Measurements from ENCODE around the gene BROX. TPM values are rescaled to one million over a fixed set of nuclear protein-coding genes. Genes with fewer than 3 reads are reported as not detected.

BROX gene
- total and polyA plus RNA-seq, 4 donors: 6.0 to 28.3 (median 14.4) TPM

- Histone ChIP-seq H3K4me3 (ENCODE audit: low read depth in 1 of 3, low read length in 3 of 3) (no peak overlapping the region), H3K27ac (ENCODE audit: low read depth in 1 of 2, low read length in 2 of 2) (no peak overlapping the region), H3K27me3 (ENCODE audit: control insufficient read depth in 4 of 4, insufficient read depth in 4 of 4, low read length in 3 of 4) (no peaks in the 10 kb centered on the region), H3K9ac (ENCODE audit: low read depth in 1 of 2, low read length in 2 of 2) (no peak overlapping the region), H3K9me3 (ENCODE audit: control insufficient read depth in 4 of 4, low read length in 3 of 4) (no peaks in the 10 kb centered on the region), H3K36me3 (ENCODE audit: control insufficient read depth in 4 of 4, insufficient read depth in 3 of 4, low read depth in 1 of 4, low read length in 3 of 4) (peaks cover 5 to 82% (median 63%) of the 10 kb centered on the region in 4 donors), H3K4me1 (ENCODE audit: control insufficient read depth in 4 of 4, insufficient read depth in 4 of 4, low read length in 3 of 4) (no peaks in the 10 kb centered on the region)
- no peak for DNase-seq (ENCODE audit: low spot score)
- TF ChIP-seq TAF1 (conservative IDR thresholded peaks at IDR 0.05) (no peak), EGR1 (IDR thresholded peaks at IDR 0.05; ENCODE audit: low read depth in 2 of 2) (no peak), HNF4G (IDR thresholded peaks at IDR 0.05) (no peak), ATF3 (IDR thresholded peaks at IDR 0.05) (no peak), FOXA1 (IDR thresholded peaks at IDR 0.05) (no peak), JUND (IDR thresholded peaks at IDR 0.05) (no peak), HNF4A (conservative IDR thresholded peaks at IDR 0.05) (no peak), CTCF (IDR thresholded peaks at IDR 0.05; ENCODE audit: low read depth, low read length, missing input control) (no peak), RXRA (IDR thresholded peaks at IDR 0.05) (no peak), NR2F2 (IDR thresholded peaks at IDR 0.05) (no peak), MAX (IDR thresholded peaks at IDR 0.05) (no peak), ZBTB33 (IDR thresholded peaks at IDR 0.05) (no peak), REST (IDR thresholded peaks at IDR 0.05) (no peak), YY1 (IDR thresholded peaks at IDR 0.05) (no peak)
- WGBS: 91% methylated on average over 3 of the region's 3 CpGs
Measured at GRCh38 chr1:222732216-222733159, 20.1 kb downstream of the BROX start.
